ENCODE data around the gene FLYWCH2.
A peak's percentile ranks its signal among the peaks of the same experiment; 100 is the strongest.

FLYWCH2 gene

DNA sequence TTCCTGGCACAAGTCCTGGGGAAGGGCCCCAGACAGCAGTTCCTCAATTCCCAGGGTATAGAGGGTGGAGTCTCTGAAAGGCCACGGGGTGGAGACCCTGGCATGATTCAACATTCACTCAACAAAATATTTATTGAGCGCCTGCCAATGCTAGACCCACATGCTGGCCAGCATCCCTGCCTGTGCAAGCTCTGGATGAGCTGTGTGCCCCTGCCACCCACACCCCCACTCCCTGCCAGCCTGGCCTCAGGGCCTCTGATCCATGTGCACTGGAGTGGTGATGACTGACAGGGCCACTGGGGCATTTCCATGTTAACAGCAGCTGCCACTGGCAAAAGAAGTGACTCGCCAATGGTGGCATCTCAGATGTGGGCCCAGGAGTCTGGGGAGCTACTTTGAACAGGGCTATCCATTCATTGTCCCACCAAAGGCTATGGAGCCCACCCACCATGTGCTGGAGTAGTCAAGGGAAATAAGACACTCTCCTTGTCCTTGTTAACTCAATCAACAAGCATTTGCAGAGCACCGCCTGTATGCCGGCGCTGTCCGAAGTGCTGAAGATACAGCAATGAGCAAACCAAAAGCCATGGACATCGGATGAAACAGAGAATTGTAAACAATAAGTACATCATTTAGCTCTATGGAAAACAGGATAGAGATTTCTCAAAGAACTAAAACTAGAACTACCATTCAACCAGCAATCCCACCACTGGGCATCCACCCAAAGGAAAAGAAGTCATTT lies 22.0 kb upstream of the FLYWCH2 start:
- TF ChIP-seq, protein P1, sequence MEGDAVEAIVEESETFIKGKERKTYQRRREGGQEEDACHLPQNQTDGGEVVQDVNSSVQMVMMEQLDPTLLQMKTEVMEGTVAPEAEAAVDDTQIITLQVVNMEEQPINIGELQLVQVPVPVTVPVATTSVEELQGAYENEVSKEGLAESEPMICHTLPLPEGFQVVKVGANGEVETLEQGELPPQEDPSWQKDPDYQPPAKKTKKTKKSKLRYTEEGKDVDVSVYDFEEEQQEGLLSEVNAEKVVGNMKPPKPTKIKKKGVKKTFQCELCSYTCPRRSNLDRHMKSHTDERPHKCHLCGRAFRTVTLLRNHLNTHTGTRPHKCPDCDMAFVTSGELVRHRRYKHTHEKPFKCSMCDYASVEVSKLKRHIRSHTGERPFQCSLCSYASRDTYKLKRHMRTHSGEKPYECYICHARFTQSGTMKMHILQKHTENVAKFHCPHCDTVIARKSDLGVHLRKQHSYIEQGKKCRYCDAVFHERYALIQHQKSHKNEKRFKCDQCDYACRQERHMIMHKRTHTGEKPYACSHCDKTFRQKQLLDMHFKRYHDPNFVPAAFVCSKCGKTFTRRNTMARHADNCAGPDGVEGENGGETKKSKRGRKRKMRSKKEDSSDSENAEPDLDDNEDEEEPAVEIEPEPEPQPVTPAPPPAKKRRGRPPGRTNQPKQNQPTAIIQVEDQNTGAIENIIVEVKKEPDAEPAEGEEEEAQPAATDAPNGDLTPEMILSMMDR (conservative IDR thresholded peaks at IDR 0.05; ENCODE audit: low read depth, low read length): no peak
- no peak overlapping the region for H3K4me3 ChIP-seq (ENCODE audit: low read depth, low read length)
- DNase-seq (ENCODE audit: low read depth): no peak

DNA sequence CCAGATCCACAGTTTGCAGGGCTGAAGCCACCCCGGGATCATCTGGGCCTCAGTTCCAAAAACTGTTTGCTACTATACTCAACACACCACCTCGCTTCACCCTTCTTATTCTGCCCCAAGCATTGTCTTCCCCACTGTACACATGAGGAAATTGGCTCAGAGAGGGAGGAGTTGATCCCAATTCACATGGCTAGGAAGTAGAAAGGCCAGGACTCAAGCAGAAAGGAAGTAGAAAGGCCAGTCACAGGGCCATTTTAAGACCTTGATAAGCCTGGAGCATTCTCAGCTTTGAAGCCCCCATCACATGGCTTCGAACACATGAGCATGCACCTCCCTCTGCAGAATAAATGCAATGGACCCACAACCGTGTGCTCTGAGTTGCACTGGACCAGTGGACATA lies 17.4 kb upstream of the FLYWCH2 start:
- TF ChIP-seq, protein P1 (conservative IDR thresholded peaks at IDR 0.05; ENCODE audit: low read depth, low read length): no peak
- no peak for DNase-seq (ENCODE audit: low read depth)
- H3K4me3 ChIP-seq (ENCODE audit: low read depth, low read length): no peak overlapping the region

DNA sequence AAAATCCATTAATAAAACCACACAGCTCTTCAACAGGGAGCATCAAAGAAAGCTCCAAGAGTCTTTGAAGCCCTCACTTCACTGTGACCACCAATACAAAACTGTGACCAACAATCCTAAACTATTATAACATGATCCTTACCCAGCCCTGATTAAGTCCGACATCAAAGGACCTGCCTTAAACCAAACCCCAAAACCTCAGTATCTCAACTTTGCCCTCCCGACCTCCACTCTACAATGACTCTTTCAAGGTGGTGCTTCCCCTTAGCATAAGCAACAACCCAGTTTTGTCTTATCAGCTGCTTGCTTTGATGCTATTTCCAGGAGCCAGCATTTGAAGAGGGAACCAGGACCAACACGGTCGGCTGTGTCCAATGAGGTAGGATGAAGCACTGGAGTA lies 16.6 kb upstream of the FLYWCH2 start:
- no peak overlapping the region for H3K4me3 ChIP-seq (ENCODE audit: low read depth, low read length)
- TF ChIP-seq, protein P1 (conservative IDR thresholded peaks at IDR 0.05; ENCODE audit: low read depth, low read length): no peak
- DNase-seq (ENCODE audit: low read depth): no peak

DNA sequence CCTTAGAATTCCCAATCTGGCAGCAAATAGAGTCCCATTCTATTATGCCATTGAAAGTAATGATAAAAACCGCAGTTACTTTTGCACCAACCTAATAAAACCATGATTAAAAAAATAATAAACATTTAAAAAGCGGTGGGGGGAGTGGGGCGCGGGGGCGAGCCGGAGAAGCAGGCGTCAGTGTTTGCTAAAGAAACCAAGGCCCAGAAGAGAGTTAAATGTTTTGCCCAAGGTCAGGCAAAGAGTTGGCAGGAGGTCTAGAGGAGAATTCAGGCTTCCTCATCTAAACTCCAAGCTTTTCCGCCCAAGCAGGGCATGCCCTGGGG lies 15.4 kb upstream of the FLYWCH2 start:
- no peak for DNase-seq (ENCODE audit: low read depth)
- H3K4me3 ChIP-seq (ENCODE audit: low read depth, low read length): peak overlapping the region; percentile 74
- TF ChIP-seq, protein P1 (conservative IDR thresholded peaks at IDR 0.05; ENCODE audit: low read depth, low read length): no peak

DNA sequence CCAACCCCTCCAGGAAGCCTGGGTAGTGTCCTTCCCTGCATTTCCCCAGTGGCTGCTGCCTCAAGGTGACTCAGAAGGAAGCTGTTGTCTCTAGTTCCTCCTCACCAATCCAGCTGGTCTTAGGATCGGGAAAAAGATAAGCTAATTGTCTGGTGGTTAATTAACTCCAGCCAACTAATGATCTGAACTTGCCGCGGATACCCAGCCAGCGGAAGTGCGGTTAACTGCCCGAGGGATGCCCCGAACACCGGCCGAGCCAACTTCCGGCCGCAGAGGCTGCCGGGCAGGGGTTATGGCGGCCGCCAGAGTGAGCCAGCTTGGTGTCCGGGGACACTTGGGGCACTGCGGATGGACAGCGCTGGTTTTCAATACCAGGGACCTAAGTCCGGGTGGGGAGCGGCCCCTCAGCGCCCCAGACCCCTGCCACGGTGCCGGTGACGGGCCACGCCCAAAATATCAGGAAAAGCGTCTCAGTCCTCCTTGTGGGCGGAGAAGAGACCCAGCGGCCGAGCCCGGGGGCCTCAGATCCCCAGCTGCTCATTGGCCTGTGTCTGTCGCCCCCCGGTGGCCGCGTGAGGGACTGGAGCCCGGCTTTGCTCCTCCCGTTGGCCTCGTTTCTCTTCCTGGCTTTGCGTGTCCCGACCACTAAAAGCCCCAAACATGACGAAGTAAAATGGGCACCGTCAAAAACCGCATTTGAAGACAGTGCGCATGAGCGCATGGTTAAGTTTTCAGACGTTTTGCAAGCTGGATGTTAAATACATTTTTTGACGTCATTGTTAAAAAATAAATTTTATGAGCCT lies 14.8 kb upstream of the FLYWCH2 start:
- H3K4me3 ChIP-seq (ENCODE audit: low read depth, low read length): peak overlapping the region; percentile 74
- TF ChIP-seq, protein P1 (conservative IDR thresholded peaks at IDR 0.05; ENCODE audit: low read depth, low read length): peak; percentile 93
- peak; percentile 94 for DNase-seq (ENCODE audit: low read depth)

DNA sequence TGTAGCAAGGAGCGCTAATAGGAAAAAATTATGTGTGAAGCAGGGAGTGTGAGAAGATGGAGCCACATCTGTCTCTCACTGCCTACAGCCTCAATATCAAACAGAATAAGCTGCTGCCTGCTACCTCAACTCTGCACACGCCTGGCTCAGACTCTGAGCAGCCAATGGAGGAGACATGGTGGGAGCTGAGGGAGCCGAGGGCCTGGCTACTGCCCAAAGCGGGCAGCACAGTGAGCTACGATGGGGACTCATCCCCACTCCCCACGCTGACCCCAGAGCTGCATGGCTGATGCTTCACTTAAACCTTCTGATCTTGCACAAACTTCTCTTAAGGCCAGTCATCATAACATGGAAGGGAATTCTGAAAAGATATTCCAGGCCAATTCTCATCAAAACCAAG lies 11.1 kb upstream of the FLYWCH2 start:
- no peak for DNase-seq (ENCODE audit: low read depth)
- TF ChIP-seq, protein P1 (conservative IDR thresholded peaks at IDR 0.05; ENCODE audit: low read depth, low read length): no peak
- H3K4me3 ChIP-seq (ENCODE audit: low read depth, low read length): no peak overlapping the region
